Activated CD4-positive, CD25-positive, alpha-beta regulatory T cell treated with anti-CD3 and anti-CD28 coated beads, Interleukin-2, amount 50 U/mL, for 16 hours (primary cell): ENCODE measurements around the gene PRKAG2.

ENCODE experiments used
- DNase-seq: peaks from one replicate; pipeline ENCODE4 v3.0.0-alpha.2; 2020; ENCODE audit warnings: low read depth, low spot score

Gene PRKAG2

GRCh38 chr7:151518105-151518946 is 358.6 kb downstream of the PRKAG2 start:
- peak; percentile 26 for DNase-seq

GRCh38 chr7:151517601-151518104 is 359.3 kb downstream of the PRKAG2 start:
- DNase-seq: no peak

- no peak for DNase-seq
Observed at GRCh38 chr7:151515276-151515565, 361.7 kb downstream of the PRKAG2 start.

- DNase-seq: no peak
Observed at GRCh38 chr7:151514461-151515275, 362.2 kb downstream of the PRKAG2 start.

- DNase-seq: no peak
Observed at GRCh38 chr7:151513133-151513532, 363.8 kb downstream of the PRKAG2 start.

- no peak for DNase-seq
Observed at GRCh38 chr7:151512353-151512752, 364.6 kb downstream of the PRKAG2 start.

- no peak for DNase-seq
Observed at GRCh38 chr7:151511946-151512345, 365.0 kb downstream of the PRKAG2 start.

- no peak for DNase-seq
Observed at GRCh38 chr7:151511270-151511669, 365.6 kb downstream of the PRKAG2 start.

GRCh38 chr7:151509670-151510333 is 367.1 kb downstream of the PRKAG2 start:
- DNase-seq: no peak

GRCh38 chr7:151508991-151509390 is 367.9 kb downstream of the PRKAG2 start:
- DNase-seq: no peak

- no peak for DNase-seq
Observed at GRCh38 chr7:151507806-151508205, 369.1 kb downstream of the PRKAG2 start.

- no peak for DNase-seq
Observed at GRCh38 chr7:151506901-151507382, 370.0 kb downstream of the PRKAG2 start.
